Muscle layer of duodenum (tissue), 2 donors: Measurements from ENCODE around the gene VAPA.

Experiments used
- H3K27ac ChIP-seq: one replicate; pipeline ENCODE4 v1.7.0; 2013; ENCODE audit warnings: mild to moderate bottlenecking, low read length
- H3K27me3 ChIP-seq: one replicate; pipeline ENCODE4 v1.7.0; 2013; ENCODE audit warnings: low read depth, mild to moderate bottlenecking, control low read depth, low read length
- H3K36me3 ChIP-seq, 2 donors: one replicate each; pipeline ENCODE4 v1.7.0; 2013; ENCODE audit warnings: low read length in 2 of 2, control low read depth in 1 of 2, mild to moderate bottlenecking in 1 of 2; ENCODE audit not compliant: insufficient read depth in 2 of 2, control insufficient read depth in 1 of 2
- H3K4me1 ChIP-seq, 2 donors: one replicate each; pipeline ENCODE4 v1.7.0; 2013; ENCODE audit warnings: low read length in 2 of 2, mild to moderate bottlenecking in 2 of 2, control low read depth in 1 of 2, moderate library complexity in 1 of 2; ENCODE audit not compliant: insufficient read depth in 2 of 2, control insufficient read depth in 1 of 2
- H3K4me3 ChIP-seq, 2 donors: one replicate each; pipeline ENCODE4 v1.7.0; 2013; ENCODE audit warnings: low read length in 2 of 2, low read depth in 1 of 2, mild to moderate bottlenecking in 1 of 2
- H3K9me3 ChIP-seq, 2 donors: one replicate each; pipeline ENCODE4 v1.7.0; 2013; ENCODE audit warnings: low read length in 2 of 2, control low read depth in 1 of 2, mild to moderate bottlenecking in 1 of 2; ENCODE audit not compliant: control insufficient read depth in 1 of 2
- donor health status: healthy.

VAPA gene

GRCh38 chr18:9947248-9947647 lies 33.4 kb downstream of the VAPA start:
- H3K4me3 ChIP-seq, result no peak overlapping the region
- H3K9me3 ChIP-seq, result no peaks in the 10 kb centered on the region
- peaks cover 0 to 8% of the 10 kb centered on the region in 2 donors for H3K4me1 ChIP-seq
- peaks cover 11 to 26% of the 10 kb centered on the region in 2 donors for H3K36me3 ChIP-seq
- H3K27me3 ChIP-seq, result no peaks in the 10 kb centered on the region
- no peak overlapping the region for H3K27ac ChIP-seq

GRCh38 chr18:9949315-9949714 lies 35.5 kb downstream of the VAPA start:
- Histone ChIP-seq H3K4me1 (peaks cover 0 to 8% of the 10 kb centered on the region in 2 donors), H3K36me3 (peaks cover 17 to 38% of the 10 kb centered on the region in 2 donors), H3K27ac (no peak overlapping the region), H3K27me3 (no peaks in the 10 kb centered on the region), H3K4me3 (no peak overlapping the region), H3K9me3 (no peaks in the 10 kb centered on the region)

GRCh38 chr18:9949861-9950260 lies 36.0 kb downstream of the VAPA start:
- Histone ChIP-seq H3K27me3 (no peaks in the 10 kb centered on the region), H3K4me1 (peaks cover 0 to 8% of the 10 kb centered on the region in 2 donors), H3K36me3 (peaks cover 17 to 40% of the 10 kb centered on the region in 2 donors), H3K4me3 (no peak overlapping the region), H3K9me3 (no peaks in the 10 kb centered on the region), H3K27ac (no peak overlapping the region)

GRCh38 chr18:9950289-9951016 lies 36.6 kb downstream of the VAPA start:
- no peak overlapping the region for H3K27ac ChIP-seq
- H3K36me3 ChIP-seq, result peaks cover 17 to 41% of the 10 kb centered on the region in 2 donors
- no peak overlapping the region for H3K4me3 ChIP-seq
- no peaks in the 10 kb centered on the region for H3K27me3 ChIP-seq
- H3K4me1 ChIP-seq, result peaks cover 0 to 8% of the 10 kb centered on the region in 2 donors
- H3K9me3 ChIP-seq, result no peaks in the 10 kb centered on the region

GRCh38 chr18:9951022-9951859 lies 37.4 kb downstream of the VAPA start:
- H3K27ac ChIP-seq, result no peak overlapping the region
- H3K4me1 ChIP-seq, result peaks cover 0 to 8% of the 10 kb centered on the region in 2 donors
- H3K36me3 ChIP-seq, result peaks cover 10 to 45% of the 10 kb centered on the region in 2 donors
- H3K9me3 ChIP-seq, result no peaks in the 10 kb centered on the region
- H3K4me3 ChIP-seq, result no peak overlapping the region
- no peaks in the 10 kb centered on the region for H3K27me3 ChIP-seq

GRCh38 chr18:9952633-9953416 lies 39.0 kb downstream of the VAPA start:
- Histone ChIP-seq H3K9me3 (no peaks in the 10 kb centered on the region), H3K27ac (no peak overlapping the region), H3K27me3 (no peaks in the 10 kb centered on the region), H3K4me3 (no peak overlapping the region), H3K4me1 (peaks cover 0 to 8% of the 10 kb centered on the region in 2 donors), H3K36me3 (peaks cover 10 to 36% of the 10 kb centered on the region in 2 donors)

- Histone ChIP-seq H3K9me3 (no peaks in the 10 kb centered on the region), H3K27ac (no peak overlapping the region), H3K4me3 (no peak overlapping the region), H3K27me3 (no peaks in the 10 kb centered on the region), H3K36me3 (peaks cover 3 to 16% of the 10 kb centered on the region in 2 donors), H3K4me1 (no peaks in the 10 kb centered on the region)
These were observed 45.1 kb downstream of the VAPA start for GRCh38 chr18:9958861-9959399.

- Histone ChIP-seq H3K27ac (no peak overlapping the region), H3K4me1 (no peaks in the 10 kb centered on the region), H3K27me3 (no peaks in the 10 kb centered on the region), H3K4me3 (no peak overlapping the region), H3K9me3 (no peaks in the 10 kb centered on the region), H3K36me3 (peaks cover 0 to 10% of the 10 kb centered on the region in 2 donors)
These were observed 45.7 kb downstream of the VAPA start for GRCh38 chr18:9959564-9959963.

- Histone ChIP-seq H3K27ac (no peak overlapping the region), H3K4me3 (no peak overlapping the region), H3K9me3 (no peaks in the 10 kb centered on the region), H3K27me3 (no peaks in the 10 kb centered on the region), H3K36me3 (peaks cover 0 to 5% of the 10 kb centered on the region in 2 donors), H3K4me1 (no peaks in the 10 kb centered on the region)
These were observed 46.6 kb downstream of the VAPA start for GRCh38 chr18:9960258-9960904.

- H3K36me3 ChIP-seq, result no peaks in the 10 kb centered on the region
- H3K27ac ChIP-seq, result no peak overlapping the region
- H3K4me3 ChIP-seq, result no peak overlapping the region
- no peaks in the 10 kb centered on the region for H3K9me3 ChIP-seq
- H3K27me3 ChIP-seq, result no peaks in the 10 kb centered on the region
- no peaks in the 10 kb centered on the region for H3K4me1 ChIP-seq
These were observed 47.2 kb downstream of the VAPA start for GRCh38 chr18:9961041-9961440.
